GM20431 (cell line): ENCODE results near the gene ABHD6.

Source experiments
- in situ Hi-C: fragments of 300-500 bp; cut with MseI, MboI; formaldehyde crosslinking; loops from one replicate; pipeline ENCODE4 v1.15.0; 2020; ENCODE audit warnings: low sequenced_read_pairs; ENCODE audit not compliant: unreplicated experiment

ABHD6 gene

DNA sequence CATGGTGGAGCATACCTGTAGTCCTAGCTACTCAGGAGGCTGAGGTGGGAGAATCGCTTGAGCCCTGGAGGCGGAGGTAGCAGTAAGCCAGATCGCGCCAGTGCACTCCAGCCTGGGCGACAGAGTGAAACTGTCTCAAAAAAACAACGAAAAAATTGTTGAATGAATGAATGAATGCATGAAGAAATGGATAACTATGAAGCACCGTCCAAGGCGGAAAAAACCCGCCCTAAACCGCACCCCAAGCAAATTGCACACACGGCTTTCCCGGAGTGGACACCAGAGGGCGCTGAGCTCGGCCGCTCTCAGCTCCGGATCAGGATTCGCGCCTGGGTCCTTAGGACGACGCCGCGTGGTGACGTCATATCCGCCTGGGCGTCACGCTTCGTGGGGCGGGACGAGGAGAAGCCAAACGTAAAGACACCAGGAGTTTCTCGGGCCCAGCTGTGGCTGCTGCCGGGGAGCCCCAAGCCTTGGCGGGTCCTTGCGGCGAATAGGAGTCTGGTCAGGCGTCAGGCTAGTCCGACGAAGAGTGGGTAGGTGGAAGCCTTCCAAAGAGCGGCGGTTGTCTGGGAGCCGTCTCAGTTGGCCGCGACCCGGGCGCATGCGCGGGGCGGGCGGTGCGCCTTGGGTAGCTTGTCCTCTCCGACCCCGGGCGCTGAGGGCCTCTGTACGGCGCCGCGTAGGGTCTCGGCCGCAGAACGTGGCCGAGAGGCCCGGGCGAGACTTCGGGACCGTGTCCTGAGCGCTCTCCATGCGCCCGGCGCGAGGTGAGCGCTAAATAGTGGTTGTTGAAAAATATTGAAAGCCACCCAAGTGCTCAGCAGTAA lies 68.5 kb downstream of the ABHD6 start, which contains the start of the genes HTD2 and RPP14:
Gene HTD2, plus strand, starts transcription at position 639 of the 830 bp plus-strand sequence. CDS start 11,094 bp downstream, outside the sequence.
Gene RPP14, plus strand, starts transcription at position 364 of the 830 bp plus-strand sequence. CDS start 4,085 bp downstream, outside the sequence.
- in situ Hi-C loops: no loop called here

GRCh38 chr3:58307639-58308215 lies 70.1 kb downstream of the ABHD6 start:
- in situ Hi-C loops: no loop called here

DNA sequence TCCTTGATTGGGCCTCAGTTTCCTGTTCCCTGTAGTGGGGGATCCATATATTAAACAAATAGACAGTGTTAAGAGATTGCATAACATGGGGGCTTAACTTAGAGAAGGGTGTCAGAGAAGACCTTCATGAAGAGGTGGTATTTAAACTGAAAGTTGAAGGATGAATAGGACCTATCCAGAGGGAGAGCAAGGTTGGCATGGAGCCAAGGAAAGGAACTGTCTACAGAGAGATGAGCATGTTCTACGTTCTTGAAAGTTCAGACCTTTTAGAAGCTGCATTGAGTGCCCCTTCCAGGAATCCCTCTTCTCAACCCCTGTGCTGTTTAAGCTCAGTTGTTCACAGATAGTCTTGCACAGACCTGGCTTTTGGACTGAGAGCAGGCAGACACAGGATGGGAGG lies 71.1 kb downstream of the ABHD6 start:
- in situ Hi-C loops: no loop called here

GRCh38 chr3:58317811-58318210 lies 80.2 kb downstream of the ABHD6 start:
- in situ Hi-C loops: loop anchor here (10.0 kb wide), 1 partner anchor 217 kb away; the partner anchor contains the start of gene ACOX2

DNA sequence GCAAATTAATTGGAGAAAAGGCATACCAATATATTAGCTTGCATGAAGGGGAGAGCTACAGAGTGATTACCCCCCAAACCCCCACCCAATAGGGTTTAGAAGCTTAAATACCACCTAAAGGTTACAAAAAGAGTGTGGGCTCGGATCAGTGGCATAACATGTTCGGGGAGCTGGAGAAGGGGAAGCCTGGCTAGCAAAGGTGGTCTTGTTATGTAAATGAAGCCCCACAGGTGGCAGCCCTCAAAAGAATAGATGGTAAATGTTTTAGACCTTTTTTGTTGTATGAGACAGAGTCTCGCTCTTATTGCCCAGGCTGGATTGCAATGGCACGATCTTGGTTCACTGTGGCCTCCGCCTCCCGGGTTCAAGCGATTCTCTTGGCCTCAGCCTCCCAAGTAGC lies 84.2 kb downstream of the ABHD6 start:
- in situ Hi-C loops: no loop called here

DNA sequence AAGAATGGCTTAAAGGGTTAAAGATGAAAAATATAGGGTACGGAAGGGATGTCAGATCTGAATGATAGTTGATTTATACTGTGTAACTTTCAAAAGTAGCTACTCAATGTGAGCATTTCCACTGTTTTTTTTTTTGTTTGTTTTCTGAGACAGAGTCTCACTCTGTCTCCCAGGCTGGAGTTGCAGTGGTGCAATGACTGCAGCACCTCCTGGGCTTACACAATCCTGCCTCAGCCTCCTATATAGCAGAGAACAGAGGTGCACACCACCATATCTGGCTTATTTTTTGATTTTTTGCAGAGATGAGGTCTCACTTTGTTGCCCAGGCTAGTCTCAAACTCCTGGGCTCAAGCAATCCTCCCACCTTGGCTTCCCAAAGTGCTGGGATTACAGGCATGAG lies 85.2 kb downstream of the ABHD6 start:
- in situ Hi-C loops: no loop called here

GRCh38 chr3:58323529-58324390 lies 86.2 kb downstream of the ABHD6 start:
- in situ Hi-C loops: no loop called here

GRCh38 chr3:58324391-58325390 lies 87.1 kb downstream of the ABHD6 start:
- in situ Hi-C loops: no loop called here

- in situ Hi-C loops: no loop called here
These were observed 88.0 kb downstream of the ABHD6 start for GRCh38 chr3:58325525-58325992.

- in situ Hi-C loops: no loop called here
These were observed 88.8 kb downstream of the ABHD6 start for GRCh38 chr3:58326267-58326900.

DNA sequence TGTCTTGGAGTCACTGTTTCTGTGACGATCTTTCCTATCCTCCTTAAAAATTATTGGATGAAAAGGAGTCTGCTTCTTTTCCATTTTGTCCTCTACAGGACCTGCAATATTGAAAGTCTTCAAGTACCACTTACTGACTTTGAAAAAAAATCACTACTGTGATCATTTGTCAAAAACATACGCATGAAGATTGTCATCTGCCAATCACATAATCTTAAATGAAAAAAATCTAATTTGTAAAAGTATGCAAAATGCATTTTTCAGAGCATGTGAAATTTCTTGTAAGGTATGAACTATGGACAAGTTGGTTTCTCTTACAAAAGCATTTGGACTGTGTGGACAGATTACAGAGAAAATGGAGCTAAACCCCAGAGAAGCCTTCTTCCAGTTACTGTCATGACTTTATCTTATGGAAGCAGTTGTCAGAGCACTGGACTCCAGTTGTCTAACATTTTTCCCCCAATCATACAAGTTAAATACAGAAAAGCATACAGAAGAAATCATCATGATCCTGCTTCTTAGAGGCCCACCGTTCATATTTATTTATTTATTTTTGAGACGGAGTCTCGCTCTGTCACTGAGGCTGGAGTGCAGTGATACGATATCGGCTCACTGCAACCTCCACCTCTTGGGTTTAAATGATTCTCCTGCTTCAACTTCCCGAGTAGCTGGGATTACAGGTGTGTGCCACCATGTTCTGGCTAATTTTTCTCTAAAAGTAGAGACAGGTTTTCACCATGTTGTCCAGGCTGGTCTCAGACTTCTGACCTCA lies 91.7 kb downstream of the ABHD6 start:
- in situ Hi-C loops: no loop called here

DNA sequence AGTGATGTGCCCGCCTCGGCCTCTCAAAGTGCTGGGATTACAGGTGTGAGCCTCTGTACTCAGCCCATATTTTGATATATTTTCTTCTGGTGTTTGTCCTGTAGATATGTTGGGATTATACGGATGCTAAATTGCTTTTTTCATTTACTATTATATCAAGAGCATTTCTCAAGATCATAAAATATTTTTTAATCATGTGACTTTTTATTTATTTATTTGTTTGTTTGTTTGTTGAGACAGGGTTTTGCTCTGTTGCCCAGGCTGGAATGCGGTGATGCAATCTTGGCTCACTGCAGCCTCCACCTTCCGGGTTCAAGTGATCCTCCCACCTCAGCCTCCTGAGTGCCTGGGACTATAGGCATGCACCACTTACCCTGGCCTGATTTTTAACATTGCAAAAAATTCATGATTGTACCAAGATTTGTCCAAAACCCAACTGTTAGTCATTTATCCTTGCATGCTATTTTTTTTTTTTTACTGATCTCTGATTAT lies 92.4 kb downstream of the ABHD6 start:
- in situ Hi-C loops: loop anchor here (10.0 kb wide), 1 partner anchor 85 kb away; no protein-coding TSS in a partner anchor

- in situ Hi-C loops: loop anchor here (10.0 kb wide), 1 partner anchor 83 kb away; no protein-coding TSS in a partner anchor
These were observed 94.1 kb downstream of the ABHD6 start for GRCh38 chr3:58331593-58332152.

- in situ Hi-C loops: loop anchor here (10.0 kb wide), 1 partner anchor 82 kb away; no protein-coding TSS in a partner anchor
These were observed 95.1 kb downstream of the ABHD6 start, which contains the start of gene PXK for GRCh38 chr3:58332575-58333188. Gene PXK, plus strand, starts transcription at chr3:58332892. Its CDS starts 97 bp downstream, at chr3:58332989.

GRCh38 chr3:58333206-58334012 lies 95.8 kb downstream of the ABHD6 start:
- in situ Hi-C loops: loop anchor here (10.0 kb wide), 1 partner anchor 81 kb away; no protein-coding TSS in a partner anchor

DNA sequence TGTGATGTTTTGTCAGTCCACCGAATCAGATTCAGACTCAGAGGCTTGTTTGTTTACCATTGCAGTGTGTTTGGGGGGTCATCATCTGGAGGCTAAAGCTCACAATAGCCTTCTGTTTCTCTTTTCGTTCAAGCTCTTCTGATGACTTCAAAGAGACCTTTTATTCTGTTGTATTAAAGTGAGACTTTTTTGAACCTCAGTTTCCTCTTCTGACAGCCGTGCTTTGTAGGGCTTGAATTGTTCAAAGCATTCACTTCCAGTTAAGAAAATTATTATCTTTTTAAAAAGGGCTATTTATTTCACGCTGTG lies 96.4 kb downstream of the ABHD6 start:
- in situ Hi-C loops: loop anchor here (10.0 kb wide), 1 partner anchor 81 kb away; no protein-coding TSS in a partner anchor
